Ammon's horn (tissue), 1 donor: ENCODE measurements around the gene HPN.
A peak's percentile ranks its signal among the peaks of the same experiment; 100 is the strongest.
"Not testable (repeated sequence)": the region's sequence is repeated elsewhere in the genome, so short reads cannot be mapped to it uniquely, and the experiment has no call there.

Experiments used
- DNase-seq: peaks from one replicate; pipeline ENCODE4 v3.0.0-alpha.2; 2016; ENCODE audit warnings: low spot score

Gene HPN

DNA sequence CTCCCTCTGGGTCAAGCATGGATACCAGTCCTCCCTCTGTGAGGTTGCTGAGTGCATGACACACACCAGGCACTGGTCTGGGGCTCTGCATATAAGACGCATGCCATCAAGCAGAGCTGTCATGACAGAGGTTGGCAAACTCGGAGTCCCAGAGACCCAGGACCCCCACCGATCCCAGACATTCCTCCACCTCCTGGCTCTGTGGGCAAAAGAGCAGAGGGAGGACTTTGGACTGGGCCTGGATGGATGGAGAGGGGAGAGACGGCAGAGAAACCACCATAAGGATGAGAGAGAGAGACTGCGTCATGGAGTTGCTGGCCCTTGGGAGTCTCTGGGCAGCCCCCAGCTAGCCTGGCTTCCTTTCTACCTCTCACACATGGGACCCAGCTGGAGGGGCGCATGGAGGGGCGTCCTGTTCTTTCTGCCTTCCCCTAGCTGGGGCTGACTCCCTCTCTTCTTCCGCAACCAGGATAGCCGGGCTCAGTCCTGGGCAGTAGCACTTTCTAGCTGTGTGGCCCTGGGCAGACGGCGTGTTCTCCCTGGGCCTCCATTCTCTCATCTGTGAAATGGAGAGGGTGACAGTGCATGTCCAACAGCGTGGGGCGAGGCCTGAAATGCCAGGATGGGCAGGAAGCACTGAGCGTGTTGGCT lies 1.6 kb downstream of the HPN start:
- DNase-seq, result no peak

- DNase-seq, result no peak
Observed at GRCh38 chr19:35043906-35044305, 2.4 kb downstream of the HPN start.

GRCh38 chr19:35044317-35045117 lies 3.0 kb downstream of the HPN start:
- DNase-seq, result peak; percentile 80

GRCh38 chr19:35045667-35046300 lies 4.3 kb downstream of the HPN start:
- DNase-seq, result peak; percentile 74

GRCh38 chr19:35046461-35046860 lies 4.9 kb downstream of the HPN start:
- DNase-seq, result no peak

DNA sequence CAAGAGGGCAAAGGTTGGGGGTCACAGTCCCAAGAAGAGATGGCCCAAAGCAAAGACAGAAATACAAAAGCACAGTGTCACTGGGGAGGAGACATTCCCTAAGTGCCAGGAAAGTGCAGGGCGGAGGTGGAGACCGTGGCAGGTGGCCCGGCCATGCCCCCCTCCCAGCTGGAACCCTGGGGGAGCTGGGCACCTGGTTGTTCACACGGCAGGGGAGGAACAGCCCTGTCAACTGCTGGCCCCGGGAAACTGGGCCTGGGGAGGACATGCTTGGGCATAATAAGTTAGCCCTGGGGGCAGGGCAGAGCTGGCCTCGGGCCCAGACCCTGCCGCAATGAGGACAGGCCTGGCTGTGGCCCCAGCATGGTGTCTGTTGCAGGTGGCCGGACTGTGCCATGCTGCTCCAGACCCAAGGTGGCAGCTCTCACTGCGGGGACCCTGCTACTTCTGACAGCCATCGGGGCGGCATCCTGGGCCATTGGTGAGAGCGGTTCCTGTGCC lies 7.4 kb downstream of the HPN start:
- peak; percentile 85 for DNase-seq

- peak; percentile 46 for DNase-seq
Observed at GRCh38 chr19:35049456-35049855, 7.9 kb downstream of the HPN start.

- DNase-seq, result not testable (repeated sequence)
Observed at GRCh38 chr19:35050662-35051061, 9.1 kb downstream of the HPN start.

DNA sequence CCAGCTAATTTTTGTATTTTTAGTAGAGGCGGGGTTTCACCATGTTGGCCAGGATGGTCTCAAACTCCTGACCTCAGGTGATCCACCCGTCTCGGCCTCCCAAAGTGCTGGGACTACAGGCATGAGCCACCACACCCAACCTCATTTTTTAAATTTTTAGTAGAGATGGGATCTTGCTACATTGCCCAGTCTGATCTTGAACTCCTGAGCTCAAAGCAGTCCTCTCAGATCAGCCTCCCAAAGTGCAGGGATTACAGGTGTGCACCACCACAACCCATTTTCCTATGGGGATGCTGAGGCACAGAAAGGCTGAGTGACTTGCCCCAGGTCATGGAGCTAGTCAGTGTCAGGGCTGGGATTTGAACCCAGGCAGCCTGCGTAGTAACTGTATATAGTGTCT lies 9.7 kb downstream of the HPN start:
- not testable (repeated sequence) for DNase-seq

DNA sequence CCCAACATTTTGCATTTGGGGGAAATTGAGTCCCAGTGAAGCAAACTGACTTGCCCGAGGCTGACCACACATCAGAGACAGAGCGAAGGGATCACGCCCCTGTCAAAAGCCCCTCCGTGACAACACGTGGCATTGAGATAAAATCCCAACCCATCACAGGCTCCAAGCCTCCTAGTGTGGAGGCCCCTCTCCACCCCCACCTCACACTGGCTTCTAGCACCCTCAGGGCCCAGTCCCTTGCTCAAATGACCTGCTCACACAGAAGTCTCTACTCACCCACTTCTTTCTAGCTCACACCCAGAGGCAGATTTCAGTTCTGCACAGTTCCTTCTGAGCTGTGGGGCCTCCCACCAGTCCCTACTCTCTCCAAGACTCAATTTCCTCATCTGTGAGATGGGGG lies 10.3 kb downstream of the HPN start:
- no peak for DNase-seq

DNA sequence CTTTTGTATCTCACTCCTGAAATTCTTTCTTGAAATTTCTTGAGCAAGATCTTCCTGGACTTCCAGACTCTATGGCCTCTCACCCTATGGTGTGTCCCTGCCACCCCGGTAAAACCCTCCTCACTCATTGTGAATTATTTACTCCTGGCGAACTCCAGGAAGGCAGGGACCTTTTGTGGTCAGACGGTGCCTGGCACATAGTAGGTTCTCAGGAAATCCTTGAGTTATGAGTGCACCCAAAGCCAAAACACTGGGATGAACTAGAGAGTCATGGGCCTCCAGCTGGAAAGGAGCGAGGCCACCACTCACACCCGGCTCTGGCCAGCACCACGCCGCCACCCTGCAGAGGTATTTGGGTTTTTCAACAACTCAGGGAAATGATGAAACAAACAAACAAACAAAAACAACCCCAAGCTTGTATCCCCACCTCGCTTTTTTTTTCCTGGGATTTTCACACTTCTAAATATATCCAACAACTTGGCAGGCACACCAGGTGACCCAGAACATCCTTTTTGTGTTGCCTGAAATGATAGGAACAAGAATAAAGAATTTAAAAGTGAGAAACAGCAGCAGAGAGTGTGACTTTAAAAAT lies 11.2 kb downstream of the HPN start:
- no peak for DNase-seq

DNA sequence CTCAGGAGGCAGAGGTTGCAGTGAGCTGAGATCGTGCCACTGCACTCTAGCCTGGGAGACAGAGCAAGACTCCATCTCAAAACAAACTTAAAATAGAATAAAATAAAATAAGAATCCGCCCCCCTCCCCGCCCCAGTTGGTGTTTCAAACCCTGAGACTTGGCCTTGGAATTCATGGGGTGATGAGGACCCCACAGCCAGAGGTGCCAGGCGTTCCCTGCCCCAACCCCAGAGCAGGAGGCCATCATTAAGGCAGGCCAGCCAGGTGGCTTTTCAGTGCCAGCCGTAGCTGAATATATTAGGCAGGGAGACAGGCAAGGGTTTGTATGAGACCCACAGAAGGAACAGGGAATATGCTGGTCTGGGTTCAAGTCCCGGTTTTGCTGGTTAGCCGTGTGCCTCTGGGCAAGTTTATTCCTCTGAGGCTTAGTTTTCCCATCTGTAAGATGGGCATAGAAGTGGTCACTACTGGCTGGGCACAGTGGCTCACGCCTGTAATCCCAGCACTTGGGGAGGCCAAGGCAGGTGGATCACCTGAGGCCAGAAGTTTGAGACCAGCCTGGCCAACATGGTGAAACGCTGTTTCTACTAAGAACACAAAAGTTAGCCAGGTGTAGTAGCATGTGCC lies 12.3 kb downstream of the HPN start:
- no peak for DNase-seq

DNA sequence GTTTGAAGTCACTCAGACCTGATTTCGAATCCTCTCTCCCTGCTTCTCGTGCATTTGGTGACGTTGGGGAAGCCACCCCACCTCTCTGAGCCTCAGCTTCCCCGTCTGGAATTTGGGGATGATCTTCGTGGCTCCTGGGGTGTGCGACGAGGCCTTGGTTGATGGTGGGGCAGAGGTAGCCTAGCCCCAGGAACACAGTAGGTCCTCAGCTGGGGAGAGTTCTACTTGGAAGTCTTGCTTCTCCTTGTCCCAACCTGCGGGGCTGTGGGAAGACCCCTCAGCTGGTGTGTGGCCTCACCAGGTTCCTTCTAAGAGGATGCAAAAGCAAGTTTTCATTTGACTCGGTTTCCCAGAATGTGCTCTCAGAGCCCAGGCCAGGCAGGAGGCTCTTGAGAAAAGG lies 13.1 kb downstream of the HPN start:
- no peak for DNase-seq

- DNase-seq, result no peak
Observed at GRCh38 chr19:35055715-35056179, 14.2 kb downstream of the HPN start.

DNA sequence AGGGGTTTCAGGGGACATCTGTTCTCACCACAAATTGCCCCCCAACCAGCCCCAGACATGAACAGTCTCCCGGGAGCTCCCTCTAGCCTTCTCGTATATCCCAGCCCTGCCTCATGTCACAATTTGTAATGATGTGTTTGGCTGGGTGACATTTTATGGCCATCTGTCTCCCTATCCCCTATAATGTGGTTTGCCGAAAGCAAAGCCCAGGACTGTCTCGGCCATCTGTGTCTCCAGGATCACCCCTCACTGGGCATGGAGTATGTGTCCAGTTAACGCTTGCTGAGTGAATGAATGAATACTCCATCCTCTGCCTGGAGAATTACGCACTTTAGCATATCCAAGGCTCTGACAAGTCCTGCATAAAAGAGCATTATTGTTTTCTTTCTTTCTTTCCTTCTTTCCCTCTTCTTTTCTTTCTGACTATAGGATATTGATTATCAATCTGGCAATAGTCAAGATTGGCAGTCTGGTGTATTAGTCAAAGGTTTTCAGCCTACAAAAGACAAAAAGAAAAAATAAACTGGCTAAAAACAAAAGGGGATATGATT lies 15.1 kb downstream of the HPN start:
- DNase-seq, result no peak

DNA sequence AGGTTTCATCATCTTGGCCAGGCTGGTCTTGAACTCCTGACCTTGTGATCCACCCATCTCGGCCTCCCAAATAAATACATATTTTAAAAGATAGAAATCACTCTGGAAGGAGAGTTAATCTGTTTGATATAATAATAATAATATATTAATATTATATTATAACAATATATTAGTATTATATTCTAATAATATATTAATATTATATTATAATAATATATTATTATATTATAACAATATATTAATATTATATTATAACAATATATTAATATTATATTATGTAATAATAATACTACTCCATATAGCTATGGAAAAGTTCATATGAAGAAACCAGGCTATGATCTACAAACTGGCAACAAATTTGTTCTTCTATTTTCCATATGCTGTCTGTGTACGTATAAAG lies 16.8 kb downstream of the HPN start:
- DNase-seq, result no peak

DNA sequence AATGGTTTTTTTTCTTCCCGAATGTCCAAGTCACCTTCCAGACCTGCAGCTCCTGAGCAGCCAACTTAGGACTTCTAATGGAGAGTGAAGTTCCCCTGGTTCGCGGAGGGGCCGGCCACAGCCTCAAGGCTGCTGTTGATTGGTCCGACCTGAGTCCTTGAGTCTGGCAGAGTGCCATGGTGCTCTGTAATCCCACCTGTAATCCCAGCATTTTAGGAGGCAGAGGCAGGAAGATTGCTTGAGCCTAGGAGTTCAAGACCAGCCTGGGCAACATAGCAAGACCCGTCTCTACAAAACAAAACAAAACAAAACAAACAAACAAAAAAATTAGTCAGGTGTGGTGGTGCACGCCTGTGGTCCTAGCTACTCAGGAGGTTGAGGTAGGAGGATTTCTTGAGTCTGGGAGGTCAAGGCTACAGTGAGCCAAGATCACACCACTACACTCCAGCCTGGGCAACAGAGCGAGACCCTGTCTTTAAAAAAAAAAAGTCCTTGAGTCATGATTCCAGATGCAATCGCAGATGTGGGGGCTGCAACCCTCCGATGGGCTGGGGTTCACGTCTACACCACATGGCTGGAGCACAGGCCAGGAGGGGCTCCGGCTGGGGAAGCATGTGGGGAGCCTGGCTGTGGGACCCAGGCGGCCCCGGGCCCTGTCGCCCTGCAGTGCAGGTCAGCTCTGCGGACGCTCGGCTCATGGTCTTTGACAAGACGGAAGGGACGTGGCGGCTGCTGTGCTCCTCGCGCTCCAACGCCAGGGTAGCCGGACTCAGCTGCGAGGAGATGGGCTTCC lies 17.7 kb downstream of the HPN start:
- DNase-seq, result no peak

DNA sequence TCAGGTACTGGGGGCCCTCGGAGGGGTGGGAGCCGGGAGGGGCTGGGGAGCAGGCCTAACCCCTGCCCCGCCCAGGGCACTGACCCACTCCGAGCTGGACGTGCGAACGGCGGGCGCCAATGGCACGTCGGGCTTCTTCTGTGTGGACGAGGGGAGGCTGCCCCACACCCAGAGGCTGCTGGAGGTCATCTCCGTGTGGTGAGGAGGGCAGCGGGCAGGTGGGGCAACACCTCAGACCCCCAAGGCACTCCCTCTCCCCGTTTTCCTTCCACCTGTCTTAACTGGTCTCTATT lies 18.2 kb downstream of the HPN start:
- DNase-seq, result no peak

GRCh38 chr19:35060160-35060855 lies 18.8 kb downstream of the HPN start:
- DNase-seq, result no peak

DNA sequence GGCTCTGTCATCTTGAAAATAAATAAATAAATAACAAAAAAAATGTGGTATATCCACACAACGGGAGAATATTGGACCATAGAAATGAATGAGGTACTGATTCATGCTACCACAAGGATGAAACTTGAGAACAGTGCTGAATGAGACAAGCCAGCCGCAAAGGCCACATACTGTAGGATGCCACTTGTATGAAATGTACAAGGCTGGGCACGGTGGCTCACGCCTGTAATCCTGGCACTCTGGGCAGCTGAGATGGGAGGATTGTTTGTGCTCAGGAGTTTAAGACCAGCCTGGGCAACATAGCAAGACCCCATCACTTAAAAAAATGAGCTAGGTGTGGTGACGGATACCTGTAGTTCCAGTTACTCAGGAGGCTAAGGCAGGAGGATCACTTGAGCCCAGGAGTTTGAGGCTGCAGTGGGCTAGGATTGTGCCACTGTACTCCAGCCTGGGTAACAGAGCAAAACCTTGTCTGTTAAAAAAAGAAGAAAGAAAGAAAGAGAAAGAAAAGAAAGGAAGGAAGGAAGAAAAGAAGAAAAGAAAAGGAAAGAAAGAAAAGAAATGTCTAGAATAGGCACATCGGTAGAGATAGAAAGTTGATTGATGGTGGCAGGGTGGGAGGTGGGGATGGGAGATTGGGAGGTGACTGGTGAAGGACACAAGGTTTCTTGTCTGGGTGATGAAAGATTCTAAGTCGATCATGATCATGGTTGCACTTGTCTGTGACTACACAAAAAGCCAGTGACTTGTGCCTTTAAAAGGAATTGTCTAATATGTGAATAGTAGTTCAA lies 20.3 kb downstream of the HPN start:
- DNase-seq, result no peak
